Measurements from ENCODE around the gene FOXO3.

- TF ChIP-seq, protein P1, sequence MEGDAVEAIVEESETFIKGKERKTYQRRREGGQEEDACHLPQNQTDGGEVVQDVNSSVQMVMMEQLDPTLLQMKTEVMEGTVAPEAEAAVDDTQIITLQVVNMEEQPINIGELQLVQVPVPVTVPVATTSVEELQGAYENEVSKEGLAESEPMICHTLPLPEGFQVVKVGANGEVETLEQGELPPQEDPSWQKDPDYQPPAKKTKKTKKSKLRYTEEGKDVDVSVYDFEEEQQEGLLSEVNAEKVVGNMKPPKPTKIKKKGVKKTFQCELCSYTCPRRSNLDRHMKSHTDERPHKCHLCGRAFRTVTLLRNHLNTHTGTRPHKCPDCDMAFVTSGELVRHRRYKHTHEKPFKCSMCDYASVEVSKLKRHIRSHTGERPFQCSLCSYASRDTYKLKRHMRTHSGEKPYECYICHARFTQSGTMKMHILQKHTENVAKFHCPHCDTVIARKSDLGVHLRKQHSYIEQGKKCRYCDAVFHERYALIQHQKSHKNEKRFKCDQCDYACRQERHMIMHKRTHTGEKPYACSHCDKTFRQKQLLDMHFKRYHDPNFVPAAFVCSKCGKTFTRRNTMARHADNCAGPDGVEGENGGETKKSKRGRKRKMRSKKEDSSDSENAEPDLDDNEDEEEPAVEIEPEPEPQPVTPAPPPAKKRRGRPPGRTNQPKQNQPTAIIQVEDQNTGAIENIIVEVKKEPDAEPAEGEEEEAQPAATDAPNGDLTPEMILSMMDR (conservative IDR thresholded peaks at IDR 0.05 in 1 of 2, IDR thresholded peaks at IDR 0.05 in 1 of 2; ENCODE audit: extremely low read depth in 1 of 2, insufficient read depth in 1 of 2, low read depth in 1 of 2, low read length in 2 of 2) = no peak
- no peak for TF ChIP-seq EZH2 (IDR thresholded peaks at IDR 0.05; ENCODE audit: borderline replicate concordance, low read length)
These were observed 50.4 kb downstream of the FOXO3 start for GRCh38 chr6:108610957-108611586.

Data from mammary epithelial cell (primary cell).